Measurements from ENCODE around the gene ZFAND4.
"Not testable (repeated sequence)": the region's sequence is repeated elsewhere in the genome, so short reads cannot be mapped to it uniquely, and the experiment has no call there.

ZFAND4 gene

GRCh38 chr10:45672181-45673073 is at the start of gene ZFAND4:
Gene ZFAND4 (minus strand): TSS chr10:45672772. CDS start chr10:45663725, 9,047 bp downstream.
- peak; percentile 96 for DNase-seq

DNA sequence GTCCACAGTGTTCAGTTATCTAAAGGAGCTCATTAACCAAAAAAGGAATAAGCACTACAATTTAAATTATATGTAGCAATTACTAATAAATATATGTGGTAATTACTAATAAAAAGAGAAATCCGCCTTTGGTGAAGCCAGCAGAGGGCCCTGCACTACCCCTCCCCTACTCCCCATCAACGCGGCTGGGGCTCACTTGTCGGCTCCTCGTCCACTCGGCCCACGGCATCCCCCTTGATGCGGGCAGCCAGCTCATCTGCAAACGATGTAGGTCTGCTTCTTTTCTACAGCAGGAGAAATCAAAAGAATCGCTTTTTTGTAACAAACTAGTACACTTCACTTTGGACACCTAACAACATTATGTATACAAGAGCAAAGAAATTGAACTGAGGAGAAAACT is 48.9 kb upstream of the ZFAND4 start:
- DNase-seq, result not testable (repeated sequence)

GRCh38 chr10:45717642-45718041 is 45.1 kb upstream of the ZFAND4 start:
- DNase-seq, result not testable (repeated sequence)

DNA sequence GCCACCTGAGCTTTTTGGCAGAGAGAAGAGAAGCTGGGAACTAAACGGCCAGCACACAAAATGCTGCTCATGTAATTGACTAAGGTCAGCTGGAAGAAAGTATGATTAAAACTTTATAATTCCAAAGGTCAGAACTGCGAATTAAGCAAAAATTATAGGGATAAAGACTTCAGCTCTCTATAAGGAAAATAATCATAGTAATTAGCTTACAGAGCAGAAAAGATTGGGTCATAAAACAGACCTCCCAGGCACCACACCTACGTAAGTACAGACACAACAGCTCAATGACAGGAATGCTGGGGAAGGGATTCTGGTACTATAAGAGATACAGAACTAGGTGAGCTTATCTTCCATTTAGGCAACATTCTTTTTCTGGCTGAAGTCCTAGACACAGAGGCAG is 44.5 kb upstream of the ZFAND4 start:
- not testable (repeated sequence) for DNase-seq

DNA sequence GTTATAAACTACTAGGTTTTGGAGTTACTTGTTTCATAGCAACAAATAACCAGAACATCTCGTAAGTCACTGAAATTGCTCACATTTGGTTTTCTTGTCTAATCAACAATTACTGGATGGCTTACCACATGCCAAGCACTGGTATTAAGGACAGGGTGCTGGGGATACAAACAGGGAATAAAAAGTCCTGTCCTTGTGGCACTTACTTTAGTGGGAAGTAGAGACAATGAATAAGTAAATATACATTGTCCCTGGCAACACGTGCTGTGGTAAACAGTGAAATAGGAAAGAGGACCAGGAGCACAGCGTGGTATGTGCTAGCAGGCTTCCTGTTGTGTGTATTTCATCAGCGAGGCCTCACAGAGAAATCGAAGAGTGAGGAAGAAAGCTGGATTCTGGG is 38.7 kb upstream of the ZFAND4 start:
- DNase-seq, result not testable (repeated sequence)

DNA sequence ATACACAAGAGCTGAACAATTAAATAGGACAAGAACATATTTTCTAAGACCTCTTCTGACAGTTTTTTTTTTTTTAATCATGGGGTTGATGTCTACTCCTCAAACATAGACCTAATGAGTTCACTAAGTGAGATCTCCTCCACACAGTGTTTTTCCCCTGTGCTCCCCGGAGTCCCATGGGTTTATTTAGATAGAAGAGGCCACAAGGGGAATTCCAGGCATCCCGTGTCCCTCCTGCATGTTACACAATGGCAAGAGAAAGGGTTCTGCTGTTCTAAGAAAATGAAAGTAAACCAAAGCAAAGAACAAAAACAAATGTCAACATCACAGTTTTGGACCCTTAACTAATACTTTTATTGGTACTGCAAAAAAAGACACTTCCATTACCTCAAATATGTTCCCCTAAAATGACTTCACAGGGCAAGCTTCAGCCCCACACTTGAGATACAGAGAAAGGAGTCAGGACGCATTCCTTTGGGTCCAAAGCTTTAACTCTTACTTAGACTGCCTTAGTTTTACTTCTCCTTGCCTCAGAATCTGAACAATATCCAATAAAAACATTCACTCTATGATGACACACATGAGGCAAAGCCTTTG is 37.7 kb upstream of the ZFAND4 start:
- DNase-seq, result not testable (repeated sequence)

DNA sequence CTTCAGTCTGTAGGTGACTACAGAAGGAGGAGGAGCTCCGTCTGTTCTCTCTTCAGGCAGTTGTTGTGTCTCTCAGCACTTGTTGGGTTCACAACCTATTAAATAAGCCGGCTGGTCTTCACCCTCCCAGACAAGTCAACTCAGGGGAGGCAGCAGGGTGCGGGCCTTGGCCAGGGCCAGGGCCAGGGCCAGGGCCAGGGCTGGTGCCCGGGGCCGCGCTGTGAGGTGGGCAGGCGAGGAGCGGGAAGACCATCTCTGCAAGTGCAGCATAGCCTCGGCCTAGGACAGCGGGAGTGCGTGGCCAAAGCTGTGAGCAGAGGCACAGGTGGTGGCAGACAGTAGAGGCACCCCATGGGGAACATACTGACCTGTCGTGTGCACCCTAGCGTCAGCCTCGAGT is 5.9 kb upstream of the ZFAND4 start:
- DNase-seq, result not testable (repeated sequence)

DNA sequence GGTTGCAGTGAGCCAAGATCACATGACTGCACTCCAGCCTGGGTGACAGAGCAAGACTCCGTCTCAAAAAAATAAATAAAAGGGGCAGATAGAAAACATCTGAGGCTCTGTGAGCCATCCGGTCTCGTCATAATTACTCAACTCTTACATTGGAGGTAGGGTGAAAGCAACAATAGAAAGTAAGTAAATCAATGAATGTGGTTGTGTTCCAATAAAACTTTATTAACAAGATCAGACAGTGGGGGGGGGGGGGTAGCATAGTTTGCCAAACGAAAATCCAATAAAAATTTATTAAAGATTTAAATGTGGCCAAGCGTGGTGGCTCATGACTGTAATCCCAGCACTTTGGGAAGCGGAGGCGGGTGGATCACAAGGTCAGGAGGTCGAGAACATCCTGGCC is 2.8 kb upstream of the ZFAND4 start:
- DNase-seq, result no peak

DNA sequence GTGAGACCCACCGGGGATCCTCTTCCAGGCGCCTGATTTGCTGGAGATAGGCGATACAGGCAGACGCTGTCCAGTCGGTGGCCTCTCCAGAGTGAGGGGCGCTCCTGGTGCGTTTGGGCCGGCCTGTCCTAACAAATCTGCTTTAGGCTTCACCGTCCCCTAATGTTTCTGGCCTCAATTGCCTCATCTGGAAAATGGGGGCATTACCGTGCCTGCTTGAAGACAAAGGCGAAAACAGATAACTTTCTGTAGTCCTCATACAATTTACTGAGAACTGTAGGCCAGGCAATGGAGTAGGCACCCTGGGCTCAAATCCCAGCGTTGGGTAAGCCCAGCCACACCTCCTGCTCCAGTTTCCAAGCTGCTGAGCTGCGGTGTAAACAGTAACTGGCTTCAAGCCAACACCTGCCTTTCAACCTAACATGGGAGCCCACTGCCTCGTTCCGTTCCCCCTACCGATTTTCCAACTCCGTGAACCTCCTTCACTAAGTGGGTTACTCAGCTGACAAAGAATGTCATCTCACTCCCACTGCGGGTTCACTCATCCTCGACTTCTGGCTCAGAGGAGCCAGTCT is 589 bp upstream of the ZFAND4 start:
- DNase-seq, result peak; percentile 9

DNA sequence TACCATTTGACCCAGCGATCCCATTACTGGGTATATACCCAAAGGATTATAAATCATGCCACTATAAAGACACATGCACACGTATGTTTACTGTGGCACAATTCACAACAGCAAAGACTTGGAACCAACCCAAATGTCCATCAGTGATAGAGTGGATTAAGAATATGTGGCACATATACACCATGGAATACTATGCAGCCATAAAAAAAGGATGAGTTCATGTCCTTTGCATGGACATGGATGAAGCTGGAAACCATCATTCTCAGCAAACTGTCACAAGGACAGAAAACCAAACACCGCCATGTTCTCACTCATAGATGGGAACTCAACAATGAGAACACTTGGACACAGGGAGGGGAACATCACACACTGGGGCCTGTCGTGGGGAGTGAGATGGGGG is 1.3 kb downstream of the ZFAND4 start:
- DNase-seq, result not testable (repeated sequence)

- DNase-seq, result not testable (repeated sequence)
Measured at GRCh38 chr10:45669897-45670296, 2.7 kb downstream of the ZFAND4 start.

DNA sequence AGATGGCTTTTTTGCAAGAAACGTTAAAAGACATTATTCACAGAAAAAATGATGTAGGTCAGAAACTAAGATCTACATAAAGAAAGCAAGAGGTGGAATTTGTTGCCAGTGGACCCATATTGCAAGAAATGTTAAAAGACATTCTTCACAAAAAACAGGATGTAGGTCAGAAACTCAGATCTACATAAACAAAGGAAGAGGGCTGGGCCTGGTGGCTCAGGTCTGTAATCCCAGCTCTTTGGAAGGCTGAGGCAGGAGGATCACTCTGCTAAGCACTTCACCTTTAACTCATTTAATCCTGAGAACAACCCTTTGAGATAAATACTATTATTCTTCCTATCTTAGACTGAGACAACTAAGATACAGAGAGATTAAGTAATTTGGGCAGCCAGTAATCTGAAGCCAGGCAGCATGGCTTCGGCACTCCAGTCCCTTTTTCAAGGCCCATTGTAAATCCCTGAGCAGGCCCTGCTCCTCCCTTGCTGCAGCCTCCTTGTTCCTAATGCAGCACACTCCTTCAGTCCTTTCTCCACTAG is 11.6 kb downstream of the ZFAND4 start:
- DNase-seq, result no peak

DNA sequence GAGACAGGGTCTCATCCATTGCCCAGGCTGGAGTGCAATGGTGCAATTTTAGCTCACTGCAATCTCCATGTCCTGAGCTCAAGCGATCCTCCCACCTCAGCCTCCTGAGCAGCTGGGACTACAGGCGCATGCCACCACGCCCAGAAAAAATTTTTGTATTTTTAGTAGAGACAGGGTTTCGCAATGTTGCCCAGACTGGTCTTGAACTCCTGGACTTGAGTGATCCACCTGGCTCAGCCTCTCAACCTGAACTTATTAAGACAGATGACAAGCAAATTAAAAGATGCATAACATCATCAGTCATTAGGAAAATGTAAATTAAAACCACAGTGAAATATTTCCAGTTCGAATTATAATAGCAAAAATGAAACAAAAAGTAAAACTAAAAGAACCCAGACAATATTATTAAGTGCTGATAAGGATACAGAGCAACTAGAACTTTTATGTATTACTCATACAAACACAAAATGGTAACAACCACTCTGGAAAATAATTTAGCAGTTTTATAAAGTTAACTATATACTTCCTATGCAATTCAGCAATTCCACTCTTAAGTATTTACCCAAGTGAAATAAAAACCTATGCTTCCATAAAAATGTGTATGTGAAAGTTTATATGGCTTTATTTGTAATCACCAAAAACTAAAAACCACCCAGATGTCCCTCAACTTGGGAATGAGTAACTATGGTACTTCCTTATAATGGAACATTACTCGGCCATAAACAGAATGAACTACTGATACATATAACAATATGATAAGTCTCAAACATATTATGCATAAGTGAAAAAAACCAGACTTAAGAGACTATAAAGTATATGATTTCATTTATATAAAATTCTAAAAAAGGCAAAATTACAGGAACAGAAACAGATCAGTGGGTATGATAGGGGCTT is 15.3 kb downstream of the ZFAND4 start:
- no peak for DNase-seq

GRCh38 chr10:45655219-45655618 is 17.4 kb downstream of the ZFAND4 start:
- DNase-seq, result no peak

DNA sequence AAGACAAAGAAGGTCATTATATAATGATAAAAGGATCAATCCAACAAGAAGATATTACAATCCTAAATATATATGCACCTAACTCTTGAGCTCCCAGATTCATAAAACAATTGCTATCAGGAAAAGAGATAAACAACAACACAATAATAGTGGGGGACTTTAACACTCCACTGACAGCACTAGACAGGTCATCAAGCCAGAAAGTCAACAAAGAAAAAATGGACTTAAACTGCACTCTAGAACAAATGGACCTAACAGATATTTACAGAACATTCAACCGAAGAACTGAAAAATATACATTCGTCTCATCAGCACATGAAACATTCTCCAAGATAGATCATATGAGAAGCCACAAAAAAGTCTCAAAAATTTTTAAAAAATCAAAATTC is 17.8 kb downstream of the ZFAND4 start:
- not testable (repeated sequence) for DNase-seq

GRCh38 chr10:45653454-45653853 is 19.1 kb downstream of the ZFAND4 start:
- DNase-seq, result no peak

DNA sequence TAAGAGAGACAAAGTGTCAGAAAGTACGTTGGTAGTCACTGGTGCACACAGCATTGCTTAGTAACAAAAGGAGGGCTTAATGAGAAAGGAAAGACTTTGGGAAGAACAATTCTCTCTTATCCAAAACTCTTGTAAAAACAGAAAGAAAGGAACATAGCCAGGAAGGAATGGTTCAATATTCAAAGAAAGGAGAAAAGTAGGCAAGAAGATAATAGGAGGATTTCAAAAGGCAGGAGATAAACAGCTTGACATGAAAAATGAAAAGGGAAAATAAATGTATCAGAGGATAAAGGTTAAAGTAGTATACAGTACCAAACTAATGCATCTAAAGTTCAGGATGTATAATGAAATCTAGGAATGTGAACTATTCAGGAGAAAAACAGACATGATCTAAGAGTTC is 20.1 kb downstream of the ZFAND4 start:
- no peak for DNase-seq

DNA sequence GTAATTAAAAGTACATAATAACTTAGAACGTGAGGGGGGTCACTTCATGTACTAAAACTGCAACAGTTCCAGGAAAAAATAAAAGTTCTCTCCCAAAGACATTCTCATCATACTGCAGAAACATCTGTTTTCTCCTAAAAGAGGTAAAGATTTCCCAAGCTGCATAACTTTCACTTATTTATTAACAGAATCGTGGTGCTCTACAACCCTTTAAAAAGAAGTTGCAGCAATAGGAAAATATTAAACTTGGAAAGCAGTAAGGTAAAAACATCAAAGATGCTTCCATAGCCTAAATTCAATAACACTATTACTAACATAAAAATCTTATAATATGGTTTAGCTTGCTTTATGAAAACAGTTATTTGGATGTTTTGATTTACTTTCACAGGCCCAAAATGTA is 23.3 kb downstream of the ZFAND4 start:
- no peak for DNase-seq

GRCh38 chr10:45647118-45647517 is 25.5 kb downstream of the ZFAND4 start:
- no peak for DNase-seq

GRCh38 chr10:45646384-45647050 is 26.1 kb downstream of the ZFAND4 start:
- no peak for DNase-seq

GRCh38 chr10:45644527-45644926 is 28.0 kb downstream of the ZFAND4 start:
- DNase-seq, result no peak

- DNase-seq, result peak; percentile 35
Measured at GRCh38 chr10:45640941-45641340, 31.6 kb downstream of the ZFAND4 start.
